Activated T-cell treated with anti-CD3 and anti-CD28 coated beads, Interleukin-2, amount 50 U/mL, for 1 hour (primary cell): ENCODE measurements around the gene TARBP2.
"Not testable (repeated sequence)": the region's sequence is repeated elsewhere in the genome, so short reads cannot be mapped to it uniquely, and the experiment has no call there.

Source experiments
- DNase-seq: peaks from one replicate; pipeline ENCODE4 v3.0.0-alpha.2; 2020

Gene TARBP2

DNA sequence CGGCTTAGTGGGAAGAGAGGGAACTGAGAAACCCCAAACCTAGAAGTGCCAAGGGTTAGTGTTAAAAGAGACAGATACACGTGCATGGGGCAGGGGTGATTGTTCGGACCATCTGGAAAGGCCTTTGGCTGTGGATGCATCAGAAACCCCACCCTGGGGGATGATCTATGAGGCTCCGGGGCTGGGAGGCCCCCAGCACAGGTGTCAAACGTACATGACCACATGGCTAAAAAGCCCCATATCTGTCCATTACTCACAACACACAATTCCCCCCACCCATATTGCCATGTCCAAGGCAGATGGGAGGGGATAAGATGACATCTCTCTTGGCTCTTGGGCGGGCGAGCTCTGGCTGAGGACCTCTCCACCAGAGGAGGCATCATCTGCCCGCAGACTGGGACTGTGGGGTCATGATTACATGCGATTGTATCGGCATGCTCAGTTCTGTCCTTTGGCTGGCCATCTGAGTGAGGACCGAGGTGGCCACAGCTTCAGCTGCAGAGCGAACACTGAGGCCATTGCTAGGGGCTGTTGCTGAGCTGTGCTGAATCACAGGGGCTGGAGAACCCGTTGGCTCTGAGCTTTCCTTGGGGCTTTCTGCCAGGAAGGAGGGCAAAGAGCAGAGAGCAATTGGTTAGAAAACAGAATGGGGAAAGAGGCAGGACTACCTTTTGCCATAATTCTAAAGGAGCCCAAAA, 15.8 kb downstream of the TARBP2 start:
- DNase-seq, result no peak

DNA sequence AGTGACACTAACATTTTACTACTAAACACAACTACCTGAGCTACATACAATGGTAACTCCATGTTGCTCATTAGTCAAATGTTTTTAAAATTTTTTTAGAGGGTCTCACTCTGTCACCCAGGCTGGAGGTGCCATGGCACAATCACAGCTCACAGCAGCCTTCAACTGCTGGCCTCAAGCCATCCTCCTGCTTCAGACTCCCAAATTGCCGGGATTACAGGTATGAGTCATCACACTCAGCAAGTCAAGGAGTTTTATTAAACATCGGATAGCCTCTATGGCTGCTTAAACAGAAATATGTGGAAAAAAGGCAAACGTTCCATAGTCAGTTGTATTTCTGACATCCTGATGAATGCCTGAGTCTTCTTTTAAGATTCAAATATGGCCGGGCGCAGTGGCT, 17.3 kb downstream of the TARBP2 start:
- no peak for DNase-seq

DNA sequence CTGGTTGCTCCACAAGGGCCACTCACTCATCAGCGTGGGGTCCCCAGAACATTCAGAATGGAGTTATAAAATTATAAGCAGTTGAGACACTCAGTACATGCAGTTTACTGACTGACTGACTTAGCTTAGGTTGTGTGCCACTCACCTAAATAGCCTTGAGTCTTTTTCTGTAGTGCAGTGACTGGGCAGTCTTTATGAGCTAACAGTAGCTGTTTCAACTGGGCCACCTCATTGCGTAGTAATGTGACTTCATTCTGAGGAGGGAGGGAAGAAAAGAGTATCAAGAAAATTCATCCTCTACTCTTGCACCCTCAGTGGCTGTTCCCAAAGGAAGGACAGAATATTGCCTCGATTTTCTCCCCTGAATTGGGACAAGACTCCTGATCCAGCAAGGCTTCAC, 22.0 kb downstream of the TARBP2 start:
- DNase-seq, result no peak

DNA sequence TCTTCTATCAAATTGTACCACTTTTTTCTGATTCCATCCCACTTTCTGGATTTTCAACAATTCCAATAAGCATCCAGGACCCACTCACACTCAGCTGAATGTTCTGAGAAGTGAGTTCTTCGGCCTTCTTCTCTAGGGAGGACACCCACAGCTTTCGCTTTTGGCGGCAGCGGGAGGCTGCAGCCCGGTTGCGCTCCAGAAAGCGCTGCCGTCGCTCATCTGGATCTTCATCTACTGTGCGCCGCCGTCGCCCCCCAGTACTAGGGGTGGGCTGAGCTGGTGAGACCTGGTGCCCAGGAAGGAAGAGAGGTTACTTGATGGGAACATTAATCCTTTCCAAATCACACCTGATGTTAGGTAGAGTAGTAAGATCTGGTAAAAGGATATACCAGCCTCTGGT, 23.4 kb downstream of the TARBP2 start:
- DNase-seq, result no peak

DNA sequence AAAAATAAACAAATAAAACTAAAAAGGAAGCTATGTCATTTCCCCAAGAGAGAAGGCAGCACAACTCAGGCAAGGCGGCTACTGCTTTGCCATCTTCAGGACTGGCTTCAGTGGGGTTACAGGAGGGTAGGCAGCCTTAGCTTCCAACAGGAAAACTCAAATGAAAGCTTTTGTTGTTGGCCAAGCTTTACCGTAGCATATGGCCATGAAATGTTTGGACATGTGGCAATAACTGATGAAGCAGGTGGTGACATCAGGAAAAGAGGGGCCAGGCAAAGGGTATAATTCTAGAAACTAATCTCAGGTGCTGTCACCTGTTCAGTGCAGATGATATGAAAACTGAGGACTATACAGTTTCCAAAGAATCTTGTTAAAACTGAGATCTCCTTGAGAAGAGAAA, 29.0 kb downstream of the TARBP2 start:
- no peak for DNase-seq

DNA sequence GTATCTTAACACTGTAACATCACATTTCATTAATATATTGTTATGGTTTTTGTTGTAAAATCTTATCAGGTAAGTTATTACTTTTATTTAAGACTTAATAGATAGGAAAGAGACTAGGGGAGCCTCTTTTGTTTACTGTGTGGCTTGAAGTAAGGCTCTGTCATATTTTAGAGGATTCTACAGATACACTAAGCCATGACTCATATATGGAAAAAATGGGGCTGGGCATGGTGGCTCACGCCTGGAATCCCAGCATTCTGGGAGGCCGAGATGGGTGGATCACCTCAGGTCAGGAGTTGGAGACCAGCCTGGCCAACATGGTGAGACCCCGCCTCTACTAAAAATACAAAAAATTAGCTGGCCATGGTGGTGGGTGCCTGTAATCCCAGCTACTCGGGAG, 29.8 kb downstream of the TARBP2 start:
- DNase-seq, result no peak

DNA sequence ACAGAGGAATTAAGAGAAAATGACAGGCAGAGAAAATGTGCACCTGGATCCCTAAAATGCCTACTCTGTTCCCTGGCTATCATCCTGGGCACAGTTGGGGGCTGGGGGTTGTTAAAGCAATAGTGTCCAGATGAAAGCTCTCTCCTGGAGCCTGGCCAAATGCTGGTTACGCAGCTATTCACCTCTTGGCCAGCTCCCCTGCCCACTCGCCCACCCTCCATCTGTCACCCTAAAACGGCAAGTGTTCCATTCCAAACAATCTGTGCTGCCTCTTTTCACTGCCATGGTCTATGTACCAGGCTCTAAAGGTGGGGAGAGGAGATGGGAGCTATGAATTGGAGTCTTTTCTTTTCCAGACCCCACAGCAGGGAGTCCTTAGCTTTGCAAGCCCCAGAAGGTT, 30.9 kb downstream of the TARBP2 start:
- DNase-seq, result no peak

DNA sequence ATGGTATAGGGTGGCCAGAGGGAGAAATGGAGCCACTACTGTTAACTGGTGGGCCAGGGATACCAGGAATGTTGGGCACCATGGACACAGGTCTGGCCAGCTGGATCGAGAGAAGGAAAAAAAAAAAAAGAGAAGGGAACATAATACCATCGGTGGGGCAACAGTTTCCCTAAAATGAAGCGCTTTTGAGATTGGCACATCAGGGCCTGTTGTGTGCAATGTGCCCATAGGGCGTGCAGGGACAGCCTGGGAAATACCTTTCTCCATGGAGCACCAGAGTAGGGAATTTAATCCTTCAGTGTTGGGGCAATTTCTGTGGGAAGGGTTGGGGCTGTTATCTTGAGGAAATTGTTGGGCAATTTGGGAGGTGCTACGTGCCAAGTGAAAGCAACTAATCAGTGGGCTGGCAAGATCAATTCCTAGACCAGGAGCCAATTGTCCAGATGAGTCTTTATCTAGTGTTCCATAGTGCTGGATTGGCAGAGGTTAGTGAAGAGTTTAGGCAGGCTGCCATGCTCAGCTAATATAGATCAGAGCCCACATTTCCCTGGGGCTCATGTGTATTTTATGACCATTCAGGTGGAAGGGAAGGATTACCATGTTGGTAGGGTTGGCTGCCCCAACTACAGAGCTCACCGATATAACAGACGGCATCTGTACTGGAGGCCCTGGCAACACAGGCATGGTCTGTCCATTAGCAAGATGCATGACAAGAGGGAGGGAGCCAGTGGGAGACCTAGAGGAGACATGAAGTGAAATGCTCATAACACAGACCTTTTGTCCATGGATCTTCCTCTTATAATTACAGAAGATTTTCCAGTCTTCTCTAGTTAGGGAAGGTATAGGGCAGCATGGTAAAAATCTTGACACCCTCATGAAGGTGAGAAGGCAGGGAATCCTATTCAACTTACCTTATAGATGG, 31.7 kb downstream of the TARBP2 start:
- DNase-seq, result no peak

DNA sequence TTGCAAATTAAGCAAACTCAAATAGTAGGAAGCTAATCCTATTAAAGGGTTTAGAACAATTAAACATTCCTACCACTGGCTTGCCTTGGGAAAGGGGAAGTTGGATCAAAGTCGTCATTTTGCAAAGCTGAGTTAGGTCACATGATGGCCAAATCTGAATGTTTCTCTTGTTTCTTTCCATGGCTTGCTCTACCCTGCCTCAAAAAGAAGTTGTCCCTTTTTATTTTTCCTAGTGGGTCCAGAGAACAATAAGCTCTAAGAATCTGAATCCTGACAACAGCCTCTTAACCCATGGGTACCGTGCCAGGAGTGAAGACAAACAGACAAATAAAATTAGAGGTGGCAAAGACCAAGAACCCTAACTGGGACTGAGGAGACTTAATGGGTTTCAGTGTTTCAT, 32.4 kb downstream of the TARBP2 start:
- DNase-seq, result no peak

DNA sequence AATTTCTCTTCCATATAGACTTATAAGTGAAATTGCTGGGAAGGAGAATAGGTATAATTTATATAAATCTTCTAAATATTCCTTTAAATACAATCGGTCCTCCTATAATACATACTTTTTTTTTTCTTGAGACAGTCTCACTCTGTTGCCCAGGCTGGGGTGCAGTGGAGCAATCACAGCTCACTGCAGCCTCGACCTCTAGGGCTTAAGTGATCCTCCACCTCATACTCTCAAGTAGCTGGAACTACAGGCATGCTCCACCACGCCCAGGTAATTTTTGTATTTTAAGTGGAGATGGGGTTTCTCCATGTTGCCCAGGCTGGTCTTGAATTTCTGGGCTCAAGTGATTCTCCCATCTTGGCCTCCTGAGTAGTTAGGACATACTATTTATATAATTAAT, 35.9 kb downstream of the TARBP2 start:
- no peak for DNase-seq

DNA sequence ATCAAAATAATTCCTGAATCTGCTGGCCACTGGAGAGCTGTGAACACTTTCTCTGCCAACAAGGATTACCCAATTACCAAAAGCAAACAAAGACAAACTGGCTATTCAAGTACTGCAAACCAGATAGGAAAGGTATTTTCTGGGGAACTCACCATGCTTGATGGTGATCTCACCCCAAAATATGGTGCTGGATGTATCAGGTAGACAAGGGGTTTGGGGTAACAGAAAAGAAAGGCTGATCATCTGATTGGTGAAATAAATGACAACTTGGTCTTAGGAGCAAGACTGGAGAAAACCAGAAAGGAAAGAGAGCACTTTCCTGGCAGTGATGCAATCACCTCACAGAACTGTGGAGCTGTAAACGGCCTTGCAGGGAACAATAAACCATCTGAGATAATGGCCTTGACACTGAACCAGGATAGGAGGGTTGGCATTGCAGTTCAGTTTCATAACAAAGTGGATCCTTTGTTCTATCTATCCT, 37.2 kb downstream of the TARBP2 start:
- no peak for DNase-seq

DNA sequence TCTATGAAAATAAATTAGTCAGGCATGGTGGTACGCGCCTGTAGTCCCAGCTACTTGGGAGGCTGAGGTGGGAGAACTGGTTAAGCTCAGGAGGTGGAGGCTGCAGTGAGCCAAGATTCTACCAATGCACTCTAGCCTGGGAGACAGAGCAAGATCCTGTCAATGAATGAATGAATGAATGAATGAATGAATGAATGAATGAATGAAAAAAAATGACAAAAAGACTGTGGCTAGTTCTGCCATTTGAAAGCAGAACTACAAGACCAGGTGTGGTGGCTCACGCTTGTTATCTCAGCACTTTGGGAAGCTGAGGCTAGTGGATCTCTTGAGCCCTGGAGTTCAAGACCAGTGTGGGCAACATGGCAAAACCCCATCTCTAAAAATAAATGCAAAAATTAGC, 38.4 kb downstream of the TARBP2 start:
- no peak for DNase-seq

DNA sequence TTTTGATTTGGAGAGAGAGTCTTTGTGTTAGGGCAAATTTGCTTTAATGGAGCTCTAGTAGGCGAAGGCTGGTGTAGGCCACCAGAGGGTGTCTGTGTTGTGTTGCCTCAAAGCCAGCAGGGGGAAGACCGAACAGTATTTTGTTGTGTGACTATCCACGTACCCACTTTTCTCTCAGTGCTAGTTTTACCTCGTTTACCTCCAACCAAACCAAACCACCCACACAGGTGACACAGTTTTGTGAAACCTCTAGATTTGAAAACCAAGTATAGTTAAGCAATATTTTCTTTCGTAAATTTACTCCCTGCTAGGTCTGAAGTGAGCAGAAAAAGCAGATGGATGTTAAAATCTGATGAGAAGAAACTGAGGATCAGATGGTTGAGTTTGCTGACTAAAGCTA, 42.5 kb downstream of the TARBP2 start:
- peak; percentile 34 for DNase-seq

DNA sequence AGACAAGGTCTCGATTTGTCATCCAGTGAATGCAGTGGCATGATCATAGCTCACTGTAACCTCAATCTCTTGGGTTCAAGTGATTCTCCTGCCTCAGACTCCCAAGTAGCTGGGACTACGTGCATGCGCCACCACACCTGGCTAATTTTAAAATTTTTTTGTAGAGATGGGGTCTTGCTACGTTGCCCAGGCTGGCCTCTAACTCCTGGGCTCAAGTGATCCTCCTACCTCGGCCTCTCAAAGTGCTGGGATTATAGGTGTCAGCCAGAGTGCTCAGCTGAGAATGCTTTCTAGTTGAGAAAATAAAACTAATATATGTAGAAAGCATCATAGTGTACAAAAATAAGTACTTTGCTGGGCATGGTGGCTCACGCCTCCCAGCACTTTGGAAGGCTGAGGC, 47.3 kb downstream of the TARBP2 start:
- not testable (repeated sequence) for DNase-seq

DNA sequence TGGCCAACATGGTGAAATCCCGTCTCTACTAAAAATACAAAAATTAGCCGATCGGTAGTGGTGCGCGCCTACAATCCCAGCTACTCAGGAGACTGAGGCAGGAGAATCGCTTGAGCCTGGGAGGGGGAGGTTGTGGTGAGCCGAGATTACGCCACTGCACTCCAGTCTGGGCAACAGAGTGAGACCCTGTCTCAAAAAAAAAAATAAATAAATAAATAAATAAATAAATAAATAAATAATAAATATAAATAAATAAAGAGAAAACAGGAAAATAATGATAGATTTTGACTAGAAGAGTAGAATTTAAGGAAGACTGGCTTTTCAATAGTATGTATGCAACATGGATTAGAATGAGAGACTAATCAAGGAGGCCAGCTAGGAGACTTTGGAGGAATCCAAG, 49.0 kb downstream of the TARBP2 start:
- not testable (repeated sequence) for DNase-seq

DNA sequence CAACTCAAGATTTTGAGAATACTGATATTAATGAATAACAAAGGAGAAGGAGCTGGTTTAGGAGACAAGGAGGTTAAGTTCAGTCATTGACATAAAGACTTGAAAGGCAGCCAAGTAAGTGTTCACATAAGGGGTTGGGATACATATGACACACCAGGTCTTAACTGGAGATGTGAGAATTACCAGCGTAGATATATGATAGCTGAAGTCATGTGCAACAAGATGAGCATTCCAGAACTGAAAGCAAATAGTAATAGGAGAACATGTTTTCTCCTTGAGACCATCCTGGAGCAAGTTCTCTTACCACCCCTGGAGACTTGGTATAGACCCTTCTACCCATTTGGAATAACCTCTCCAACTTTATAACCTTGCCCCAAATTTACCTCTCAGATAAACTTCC, 49.5 kb downstream of the TARBP2 start:
- no peak for DNase-seq

DNA sequence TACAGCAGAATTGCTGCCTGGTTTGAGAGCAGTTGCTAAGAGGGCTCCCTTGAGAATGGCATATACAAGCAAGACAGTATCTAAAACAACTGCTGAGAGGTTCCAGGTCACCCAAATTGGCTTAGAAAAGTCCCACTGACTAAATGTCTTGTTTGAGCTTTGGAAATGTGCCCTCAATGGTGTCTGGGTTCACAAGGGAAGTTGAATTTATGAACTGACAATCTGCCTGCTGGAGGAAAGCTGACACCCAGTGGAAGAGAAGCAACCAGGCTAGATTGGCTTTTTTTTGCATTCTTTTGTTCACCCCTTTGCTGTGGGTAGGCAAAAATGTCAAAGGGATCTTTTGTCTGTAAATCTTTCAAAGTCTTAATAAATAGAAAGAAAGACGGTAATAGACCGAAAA, 50.8 kb downstream of the TARBP2 start:
- DNase-seq, result no peak

DNA sequence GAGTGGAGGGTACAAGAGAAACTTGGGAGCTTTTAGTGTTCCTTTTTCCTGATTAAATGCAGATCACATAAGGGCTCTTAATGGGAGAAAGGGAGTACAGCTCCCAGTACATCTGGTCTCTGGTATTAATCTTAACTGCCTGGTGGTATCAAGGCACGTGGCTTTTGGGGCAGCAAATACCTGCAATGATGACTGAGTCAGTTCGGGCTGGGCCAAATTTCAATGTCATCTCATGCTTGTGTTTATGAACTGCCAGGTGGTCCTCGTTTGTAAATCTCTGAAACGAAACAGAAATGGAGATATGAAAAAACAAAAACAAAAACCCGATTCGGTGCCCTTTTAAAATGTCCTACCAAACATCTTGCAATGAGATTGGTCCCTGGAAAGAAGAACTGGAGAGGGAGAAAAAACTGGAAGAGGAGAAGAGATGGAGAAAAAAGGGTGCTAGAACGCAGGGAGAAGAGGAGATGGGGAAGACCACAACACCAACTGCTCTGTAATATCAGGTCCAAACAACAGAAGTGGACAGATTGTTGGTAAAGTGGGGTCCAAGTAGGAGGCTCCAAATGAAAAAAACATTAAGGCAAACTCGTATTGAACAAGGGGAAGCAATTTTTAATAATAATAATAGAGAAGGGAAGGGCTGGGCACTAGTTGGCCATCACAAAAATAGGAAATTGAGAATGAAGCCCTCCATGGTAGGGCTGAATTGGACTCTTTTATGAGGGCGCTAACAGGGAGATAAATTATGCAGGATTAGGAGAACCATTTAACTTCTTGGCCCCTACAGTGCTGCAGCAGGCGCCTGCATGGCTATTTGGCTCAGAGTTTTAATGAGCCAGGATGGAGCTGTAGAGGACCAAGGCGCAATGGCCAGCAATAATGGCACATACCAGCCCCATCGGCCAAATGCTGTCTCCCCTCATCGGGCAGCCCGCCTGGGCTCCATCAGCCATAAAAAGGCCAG, 51.6 kb downstream of the TARBP2 start:
- no peak for DNase-seq
